GM18951 (cell line): ENCODE results near the gene ANKRD34C.

Experiments used
- POLR2A ChIP-seq: IDR thresholded peaks from 4 replicates; pipeline ENCODE4 v1.6.1; 2011; ENCODE audit warnings: mild to moderate bottlenecking; ENCODE audit not compliant: insufficient read length, insufficient read depth; ENCODE audit errors: extremely low read depth
- in situ Hi-C: fragments of 300-500 bp; cut with MboI; formaldehyde crosslinking; loops from one replicate; pipeline ENCODE4 v1.12.0; 2022; ENCODE audit warnings: low sequenced_read_pairs, mixed read lengths, inconsistent platforms; ENCODE audit not compliant: unreplicated experiment

Gene ANKRD34C

DNA sequence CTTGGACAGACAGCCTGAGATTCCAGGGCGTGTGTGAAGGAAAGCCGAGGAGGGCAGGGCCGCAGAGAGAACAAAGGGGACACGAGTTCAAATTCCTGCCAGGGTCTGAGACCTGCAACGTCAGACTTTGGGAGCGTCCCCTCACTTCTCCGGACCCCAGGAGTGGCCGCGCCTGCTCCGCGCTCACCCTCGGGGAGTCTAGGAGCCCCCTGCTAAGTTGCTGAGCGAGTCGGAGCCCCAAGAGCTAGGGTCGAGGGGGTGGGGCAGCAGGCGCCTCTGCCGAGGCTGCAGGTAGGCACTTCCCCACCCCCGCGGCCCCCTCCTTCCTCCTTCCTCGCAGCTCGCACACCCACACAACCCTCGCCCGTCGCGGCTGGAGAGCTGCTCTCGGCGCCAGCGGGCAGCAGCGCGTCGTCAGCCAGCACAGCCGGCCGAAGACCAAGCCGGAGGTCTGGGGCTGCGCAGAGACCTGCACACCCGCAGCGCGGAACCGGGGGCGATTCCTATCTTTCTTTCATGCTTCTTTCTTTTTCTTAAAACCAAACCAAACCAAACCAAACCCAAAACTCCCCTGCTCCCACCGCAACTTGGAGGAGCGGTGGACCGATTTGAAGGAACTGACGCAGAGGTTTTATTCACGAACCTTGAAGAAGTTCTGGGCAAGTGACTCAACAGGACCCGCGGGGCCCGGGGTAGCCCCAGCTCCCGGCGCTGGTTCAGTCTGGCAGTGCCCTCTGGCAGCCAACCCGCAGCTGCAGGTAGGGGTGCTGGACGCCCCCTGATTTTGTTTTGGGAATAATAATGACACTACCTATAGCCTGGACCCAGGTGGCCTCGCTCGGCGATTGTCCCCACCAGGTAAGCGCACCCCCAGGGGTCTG lies at the start of gene ANKRD34C:
Gene ANKRD34C (plus strand): TSS at position 352 of the 881 bp plus-strand sequence. CDS start 10,563 bp downstream, outside the sequence.
- in situ Hi-C loops = no loop called here

DNA sequence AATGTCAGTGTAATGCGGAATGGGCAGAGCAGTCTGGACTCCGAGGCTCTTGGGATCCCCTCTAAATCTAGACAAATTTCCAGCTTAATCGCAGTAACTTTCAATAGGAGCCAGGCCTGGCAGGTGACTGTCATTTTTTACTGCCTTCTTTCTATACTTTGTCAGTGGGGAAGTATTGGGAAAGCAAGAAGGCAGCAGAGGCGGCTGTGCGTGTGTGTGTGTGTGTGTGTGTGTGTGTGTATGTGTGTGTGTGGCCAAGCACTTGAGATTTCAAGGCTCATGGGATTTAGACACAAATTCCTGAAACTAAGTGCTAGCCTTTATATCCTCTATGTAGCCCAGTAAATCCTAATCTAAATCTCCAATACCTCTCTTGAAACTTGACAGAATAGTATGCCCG lies 49.3 kb upstream of the ANKRD34C start:
- no peak for TF ChIP-seq POLR2A
- in situ Hi-C loops = no loop called here

More for the DNA sequence above, at the start of gene ANKRD34C:
- TF ChIP-seq POLR2A = no peak

DNA sequence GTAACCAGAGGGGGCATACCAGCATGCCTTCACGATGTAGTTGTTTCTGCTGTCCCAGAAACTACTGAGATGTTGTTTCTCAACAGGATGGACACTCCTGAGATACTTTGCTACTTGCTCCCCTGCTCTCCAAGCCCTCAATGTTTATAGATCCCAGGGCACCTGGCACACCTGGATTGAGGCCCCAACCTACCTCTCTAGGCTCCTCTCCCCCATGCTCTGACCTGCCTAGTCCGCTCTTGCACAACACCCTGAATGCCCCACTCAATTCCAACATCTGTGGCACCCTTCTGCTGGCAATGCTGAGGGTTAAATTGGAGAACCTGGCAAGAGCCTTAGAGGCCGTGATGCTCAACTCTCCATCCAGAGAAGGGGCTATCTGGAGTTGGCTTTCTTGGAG lies 42.5 kb upstream of the ANKRD34C start:
- in situ Hi-C loops = no loop called here
- no peak for TF ChIP-seq POLR2A

DNA sequence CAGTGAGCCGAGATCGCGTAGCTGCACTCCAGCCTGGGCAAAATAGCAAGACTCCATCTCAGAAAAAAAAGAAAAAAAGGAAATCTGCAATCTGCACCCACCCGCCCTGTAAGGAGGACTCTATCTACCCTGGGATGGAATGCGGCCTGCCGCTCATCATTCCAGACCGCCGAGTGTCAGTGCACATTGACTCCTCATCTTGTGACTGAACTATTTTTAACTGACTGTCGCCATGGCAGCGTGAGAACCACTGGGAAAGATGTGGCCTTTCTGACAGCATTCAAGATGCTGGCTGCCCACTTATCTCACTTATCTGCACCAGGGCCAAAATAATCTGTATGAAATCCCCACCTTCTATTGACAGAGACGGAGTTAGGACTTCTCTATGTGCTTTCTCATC lies 38.8 kb upstream of the ANKRD34C start:
- in situ Hi-C loops = no loop called here
- no peak for TF ChIP-seq POLR2A

DNA sequence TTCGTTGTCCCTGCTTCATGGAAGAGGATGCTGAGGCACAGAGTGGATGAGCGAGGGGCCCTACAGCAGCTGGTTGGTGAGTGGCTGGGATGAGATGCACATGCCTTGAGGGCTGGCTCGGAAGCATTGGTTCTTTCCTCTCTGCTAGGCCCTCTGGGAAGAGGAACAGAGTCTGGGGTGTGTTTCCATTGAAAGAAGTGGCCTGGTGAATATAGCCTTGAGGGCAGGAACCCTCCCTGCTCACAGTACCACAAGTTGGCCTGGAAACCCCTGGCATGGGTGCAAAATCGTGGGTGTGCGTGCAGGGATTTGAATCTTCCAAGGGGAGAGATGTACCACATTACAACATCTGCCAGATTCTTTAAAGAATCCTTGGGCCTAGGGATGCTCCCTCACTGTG lies 37.6 kb upstream of the ANKRD34C start:
- no peak for TF ChIP-seq POLR2A
- in situ Hi-C loops = no loop called here

DNA sequence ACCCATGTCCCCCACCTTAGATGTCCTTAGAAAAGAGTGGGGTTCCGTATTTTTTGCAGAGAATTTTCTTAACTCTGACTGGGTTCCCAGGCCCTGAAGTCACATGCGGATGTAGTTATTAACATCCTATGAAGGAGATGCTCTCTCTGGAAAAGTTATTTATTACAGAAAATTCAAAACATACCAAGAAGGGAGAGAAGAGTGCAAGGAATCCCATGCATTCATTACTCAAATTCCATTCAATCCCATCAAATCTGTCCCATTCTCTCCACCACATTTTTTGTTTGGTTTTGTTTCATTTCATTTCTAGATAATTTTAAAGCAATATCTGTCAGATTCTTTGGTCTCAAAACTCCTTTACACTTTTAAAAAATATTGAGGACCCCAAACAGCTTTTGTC lies 34.3 kb upstream of the ANKRD34C start:
- in situ Hi-C loops = no loop called here
- no peak for TF ChIP-seq POLR2A

DNA sequence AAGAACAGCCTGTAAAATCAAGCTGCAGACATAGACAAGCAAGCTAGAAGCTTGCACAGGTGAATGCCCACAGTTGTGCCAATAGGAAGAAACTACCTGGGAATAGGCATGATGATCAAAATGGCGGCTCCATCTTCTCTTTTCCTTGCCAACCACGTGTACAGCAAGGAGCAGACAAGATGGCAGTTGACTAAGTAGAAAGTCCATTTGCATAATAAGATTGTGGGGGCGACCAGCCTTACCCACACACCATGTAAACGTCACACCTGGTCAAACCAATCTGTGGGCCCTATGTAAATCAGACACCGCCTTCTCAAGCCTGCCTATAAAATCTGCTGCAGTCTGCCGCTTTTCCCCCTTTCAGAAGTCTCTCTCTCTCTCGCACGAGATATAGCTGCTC lies 25.1 kb upstream of the ANKRD34C start:
- no peak for TF ChIP-seq POLR2A
- in situ Hi-C loops = no loop called here

DNA sequence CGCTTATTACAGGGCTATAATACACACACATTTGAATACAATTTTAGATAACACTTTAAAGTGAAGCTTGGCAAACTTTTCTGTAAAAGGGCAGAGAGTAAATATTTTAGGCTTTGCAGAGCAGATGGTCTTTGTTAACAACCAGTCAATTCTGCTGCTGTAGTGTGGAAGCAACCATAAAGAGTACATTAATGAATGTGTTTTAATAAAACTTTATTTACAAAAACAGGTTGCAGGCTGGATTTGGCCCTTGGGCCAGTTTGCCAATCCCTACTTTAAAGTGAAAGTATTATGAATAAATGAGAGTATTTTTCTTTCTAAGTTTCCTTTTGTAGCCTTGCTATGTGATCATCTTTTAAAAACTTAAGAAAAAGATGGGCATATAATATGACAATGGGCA lies 20.7 kb upstream of the ANKRD34C start:
- in situ Hi-C loops = no loop called here
- TF ChIP-seq POLR2A = no peak

DNA sequence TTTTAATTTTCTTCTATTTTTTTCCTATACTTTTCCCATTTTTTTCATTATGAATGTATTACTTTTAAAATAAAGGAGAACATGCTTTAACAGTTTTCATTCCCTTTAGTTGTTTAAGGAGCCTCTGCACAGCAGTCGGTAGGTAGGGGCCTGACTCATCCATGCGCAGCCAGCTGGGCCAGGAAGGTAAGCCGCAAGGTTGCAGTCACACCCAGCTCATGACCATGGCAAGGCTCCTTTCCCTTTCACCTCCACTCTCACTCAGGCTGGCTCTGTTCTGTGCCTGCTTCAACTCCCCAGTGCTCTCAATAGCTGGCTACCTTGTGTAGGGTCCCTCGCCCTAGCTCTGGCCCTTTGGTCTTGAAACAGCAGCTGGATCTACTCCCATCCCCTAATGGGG lies 17.4 kb upstream of the ANKRD34C start:
- no peak for TF ChIP-seq POLR2A
- in situ Hi-C loops = no loop called here

DNA sequence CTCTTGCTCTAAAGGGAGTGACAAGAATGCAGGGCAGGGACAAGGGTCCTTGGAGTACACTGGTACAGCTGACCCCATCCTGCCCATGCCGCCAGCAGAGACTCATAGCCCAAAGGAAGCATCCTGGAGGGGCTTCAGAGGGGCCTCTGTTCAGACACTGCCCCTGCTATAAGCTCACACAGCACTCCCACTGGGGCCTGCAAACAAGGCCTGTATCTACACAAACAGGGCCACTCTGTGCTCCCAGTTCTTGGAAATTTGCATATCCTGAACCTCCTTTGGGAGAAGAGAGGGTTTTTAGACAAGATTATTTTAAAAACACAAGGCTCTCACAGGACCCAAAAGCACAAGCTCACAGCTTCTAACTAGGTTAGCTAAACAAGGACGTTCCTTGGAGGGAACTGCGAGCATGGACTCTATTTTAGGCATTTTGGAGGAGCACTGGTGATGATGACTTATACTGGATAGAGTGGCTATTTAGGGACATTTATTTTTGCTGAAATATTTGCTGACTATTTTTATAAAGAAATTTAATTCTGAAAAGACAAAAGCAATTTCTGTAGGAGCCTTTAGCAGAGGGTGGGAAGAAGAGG lies 16.4 kb upstream of the ANKRD34C start:
- in situ Hi-C loops = no loop called here
- TF ChIP-seq POLR2A = no peak

DNA sequence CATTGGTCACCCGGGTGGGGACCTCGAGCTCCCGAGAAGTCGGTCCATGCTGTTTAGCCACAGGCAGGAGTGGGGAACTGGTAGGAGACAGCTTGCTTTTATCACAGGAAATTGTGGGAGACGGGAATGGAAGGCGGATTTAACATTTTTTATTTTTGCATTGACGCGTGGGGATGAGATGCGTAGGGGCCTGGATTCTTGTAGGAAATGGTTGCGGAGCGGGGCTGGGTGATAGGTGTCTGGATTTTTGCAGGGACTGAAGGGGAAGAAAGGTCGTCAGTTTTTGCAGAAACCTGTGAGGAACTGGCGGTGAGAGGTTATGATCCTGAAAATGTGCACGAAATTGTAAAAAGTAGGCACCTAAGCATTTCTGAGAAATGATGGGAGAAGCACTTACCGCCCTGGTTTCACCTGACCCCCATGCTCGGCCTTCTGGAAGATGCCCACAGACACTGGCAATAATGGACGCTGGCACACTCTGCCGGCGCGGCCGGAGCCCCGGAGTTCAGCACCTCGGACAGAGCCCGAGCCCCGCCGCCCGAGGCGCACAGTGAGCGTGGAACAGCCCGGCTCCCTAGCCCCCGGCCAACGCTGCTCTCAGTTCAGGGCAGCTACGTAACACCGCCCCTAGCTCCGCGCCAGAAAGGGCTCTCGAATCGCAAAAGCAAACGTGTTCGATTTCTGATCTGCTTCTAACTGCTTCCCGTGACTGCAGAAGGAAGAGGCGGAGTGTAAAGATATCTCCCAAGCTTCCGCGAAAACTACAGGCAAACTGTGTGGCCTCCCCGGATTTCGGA lies 928 bp downstream of the ANKRD34C start:
- TF ChIP-seq POLR2A = no peak
- in situ Hi-C loops = no loop called here

DNA sequence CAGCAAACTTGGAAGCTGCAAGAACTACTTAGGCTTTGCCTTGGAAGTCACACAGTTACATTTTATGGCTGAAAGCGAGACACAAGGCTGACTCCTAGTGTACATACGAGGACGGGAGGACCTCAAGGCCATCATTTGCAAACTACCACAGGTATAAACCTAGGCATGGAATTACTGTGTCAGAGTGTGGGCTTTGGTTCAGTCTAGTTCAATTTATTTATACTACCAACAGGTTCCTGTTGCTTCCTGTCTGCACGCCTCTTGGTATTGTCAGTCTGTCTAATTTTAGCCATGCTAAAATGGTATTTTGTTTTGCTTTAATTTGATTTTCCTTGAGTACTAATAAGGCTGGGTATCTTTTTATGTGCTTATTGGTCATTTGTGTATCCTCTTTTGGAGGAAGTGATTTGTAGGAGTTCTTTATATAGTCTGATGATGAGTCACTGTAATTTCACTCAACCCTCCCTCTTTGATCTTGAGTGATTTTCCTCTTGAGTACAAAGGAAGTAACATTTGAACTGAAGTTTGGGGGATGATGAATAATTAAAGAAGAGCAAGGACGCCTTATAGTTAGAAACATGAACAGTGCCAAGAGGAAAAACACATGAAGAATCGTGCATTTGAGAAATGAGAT lies 8.2 kb downstream of the ANKRD34C start:
- TF ChIP-seq POLR2A = no peak
- in situ Hi-C loops = no loop called here

DNA sequence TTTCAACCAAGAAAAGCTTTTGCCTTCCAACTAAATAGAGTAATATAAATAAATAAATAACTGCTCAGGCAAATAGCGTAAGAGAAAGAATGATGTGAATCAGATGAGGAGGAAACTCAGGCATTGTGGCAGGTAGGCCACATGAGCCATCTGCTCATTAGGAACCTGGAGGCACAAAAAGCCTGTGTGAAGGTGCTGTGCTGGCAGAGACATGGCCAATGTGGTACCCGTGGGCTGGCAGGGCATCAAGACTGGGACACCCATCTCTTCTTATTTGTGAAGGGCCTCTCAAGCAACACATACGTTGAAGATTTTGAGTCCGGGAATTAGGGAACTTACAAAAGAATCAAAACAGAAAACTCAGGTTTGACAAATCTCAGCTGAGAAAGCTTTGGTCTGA lies 9.5 kb downstream of the ANKRD34C start:
- TF ChIP-seq POLR2A = no peak

More for the DNA sequence above, 9.5 kb downstream of the ANKRD34C start:
- in situ Hi-C loops = no loop called here
